ENCODE results near the gene FBXL13.
"Not testable (repeated sequence)": the region's sequence is repeated elsewhere in the genome, so short reads cannot be mapped to it uniquely, and the experiment has no call there.

FBXL13 gene

DNA sequence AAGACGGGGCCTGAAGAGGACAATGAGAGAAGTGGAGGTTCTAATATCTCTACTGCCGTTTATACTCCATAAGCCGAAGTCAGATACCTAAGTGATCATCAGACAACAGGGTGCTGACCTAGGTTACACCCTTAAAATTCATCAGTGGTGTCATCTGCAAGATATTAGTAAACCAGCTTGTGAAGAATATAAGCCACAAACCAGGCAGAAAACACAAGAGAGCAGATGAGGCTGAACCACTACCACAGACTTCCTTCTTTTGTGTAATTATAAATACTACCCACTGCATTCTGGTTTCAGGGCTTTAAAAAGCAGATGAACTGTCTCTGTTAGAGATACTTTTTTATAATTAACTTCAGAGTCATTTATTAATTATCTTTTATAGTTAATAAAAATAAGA lies 230.7 kb downstream of the FBXL13 start:
- no peak for FAIRE-seq

DNA sequence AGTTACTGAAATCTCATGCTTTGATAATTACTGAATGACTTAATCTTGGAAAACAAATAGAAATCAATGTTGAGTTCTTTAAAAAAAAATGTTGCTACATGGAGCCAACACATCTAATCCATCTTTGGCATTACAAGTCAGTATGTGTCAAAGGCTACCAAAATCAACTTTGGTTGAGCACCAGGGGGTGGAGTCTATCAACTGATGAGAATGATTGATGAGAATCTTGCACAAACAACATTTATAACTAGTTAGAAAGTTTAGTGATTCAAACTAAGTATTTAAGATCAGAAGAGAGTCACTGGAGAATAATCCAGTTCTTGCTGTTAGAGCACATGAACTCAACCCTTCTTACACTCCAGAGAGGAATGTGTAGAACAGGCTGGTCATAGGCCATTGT lies 232.3 kb downstream of the FBXL13 start:
- no peak for FAIRE-seq

DNA sequence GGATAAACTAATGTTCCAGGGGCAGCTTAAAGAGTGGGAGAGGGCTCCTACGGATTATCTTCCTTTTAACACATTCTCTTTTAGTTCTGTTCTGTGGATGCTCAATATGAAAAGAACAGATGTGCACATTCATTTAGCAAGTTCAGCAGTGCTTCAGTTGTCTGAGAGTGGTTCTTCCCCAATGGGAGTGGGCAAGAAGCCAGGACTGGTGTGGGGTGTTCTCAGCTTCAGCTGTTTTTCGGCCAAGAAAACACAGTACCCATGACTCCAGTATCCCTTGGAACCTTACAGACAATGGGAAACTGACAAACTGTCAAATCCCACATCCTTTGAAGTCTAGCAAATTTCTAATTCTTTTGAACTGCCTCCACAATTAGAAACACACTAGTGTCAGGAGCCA lies 233.3 kb downstream of the FBXL13 start:
- no peak for FAIRE-seq

DNA sequence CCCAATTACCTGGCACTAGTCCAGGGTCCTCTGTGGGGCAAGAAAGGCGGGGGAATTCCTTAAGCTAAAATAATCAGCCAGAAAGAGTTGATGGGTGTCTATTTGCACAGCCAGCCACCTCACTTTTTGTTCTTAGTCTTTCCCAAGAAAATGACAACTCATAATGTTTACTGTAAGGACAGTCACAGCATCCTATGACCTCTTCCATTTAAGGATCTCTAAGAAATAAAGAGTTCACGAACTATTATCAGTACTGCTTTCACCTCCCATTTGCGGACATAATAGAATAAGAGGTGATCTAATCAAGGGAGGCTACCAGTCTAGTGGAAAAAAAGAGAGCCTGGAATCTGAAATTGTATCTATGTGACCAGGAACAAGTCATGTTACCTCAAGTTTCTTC lies 234.2 kb downstream of the FBXL13 start:
- FAIRE-seq = no peak

DNA sequence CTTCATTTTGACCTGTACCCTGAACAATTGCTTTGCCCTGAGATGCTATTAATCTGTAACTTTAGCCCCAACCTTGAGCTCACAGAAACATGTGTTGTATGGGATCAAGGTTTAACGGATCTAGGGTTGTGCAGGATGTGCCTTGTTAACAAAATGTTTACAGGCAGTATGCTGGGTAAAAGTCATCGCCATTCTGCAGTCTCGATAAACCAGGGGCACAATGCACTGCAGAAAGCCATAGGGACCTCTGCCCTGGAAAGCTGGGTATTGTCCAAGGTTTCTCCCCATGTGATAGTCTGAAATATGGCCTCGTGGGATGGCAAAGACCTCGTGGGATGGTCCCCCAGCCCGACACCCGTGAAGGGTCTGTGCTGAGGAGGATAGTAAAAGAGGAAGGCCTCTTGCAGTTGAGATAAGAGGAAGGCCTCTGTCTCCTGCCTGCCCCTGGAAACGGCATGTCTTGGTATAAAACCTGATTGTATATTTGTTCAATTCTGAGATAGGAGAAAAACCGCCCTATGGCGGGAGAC lies 236.0 kb downstream of the FBXL13 start:
- not testable (repeated sequence) for FAIRE-seq

DNA sequence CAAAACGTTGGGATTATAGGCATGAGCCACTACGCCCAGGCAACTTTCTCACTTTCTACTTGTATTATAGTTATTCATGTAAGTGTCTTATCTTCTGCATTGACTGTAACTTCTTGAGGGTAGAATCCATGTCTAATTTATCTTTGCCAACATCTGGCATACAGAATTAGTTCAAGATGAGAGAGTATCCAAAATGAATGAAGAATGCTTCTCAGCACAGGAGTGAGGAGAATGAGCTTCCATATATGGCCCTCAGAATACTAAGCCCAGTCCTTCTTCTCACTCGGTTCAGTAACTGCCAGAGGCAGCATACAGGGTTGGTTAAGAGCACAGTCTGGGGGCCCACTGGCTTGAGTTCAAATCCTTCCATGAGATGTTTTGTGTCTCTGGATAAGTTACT lies 236.8 kb downstream of the FBXL13 start:
- no peak for FAIRE-seq

DNA sequence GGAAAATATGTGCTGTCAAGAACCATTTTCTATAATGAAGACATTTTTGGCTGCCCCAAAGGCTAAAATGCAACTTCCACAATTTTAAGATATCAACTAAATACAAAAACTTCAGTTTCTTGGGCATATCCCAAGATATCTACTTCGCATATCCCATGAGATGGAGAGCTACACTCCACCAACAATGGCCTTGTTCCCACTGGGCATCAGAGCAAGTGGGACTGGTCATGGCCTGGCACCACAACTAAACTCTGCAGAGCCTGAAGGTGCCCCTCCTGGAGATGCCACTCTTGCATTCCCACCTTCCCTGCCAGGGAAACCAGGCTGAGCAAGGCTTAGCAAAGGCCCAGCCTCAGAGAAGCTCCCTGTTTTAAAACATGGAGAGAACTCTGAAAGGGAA lies 237.6 kb downstream of the FBXL13 start:
- FAIRE-seq = no peak

DNA sequence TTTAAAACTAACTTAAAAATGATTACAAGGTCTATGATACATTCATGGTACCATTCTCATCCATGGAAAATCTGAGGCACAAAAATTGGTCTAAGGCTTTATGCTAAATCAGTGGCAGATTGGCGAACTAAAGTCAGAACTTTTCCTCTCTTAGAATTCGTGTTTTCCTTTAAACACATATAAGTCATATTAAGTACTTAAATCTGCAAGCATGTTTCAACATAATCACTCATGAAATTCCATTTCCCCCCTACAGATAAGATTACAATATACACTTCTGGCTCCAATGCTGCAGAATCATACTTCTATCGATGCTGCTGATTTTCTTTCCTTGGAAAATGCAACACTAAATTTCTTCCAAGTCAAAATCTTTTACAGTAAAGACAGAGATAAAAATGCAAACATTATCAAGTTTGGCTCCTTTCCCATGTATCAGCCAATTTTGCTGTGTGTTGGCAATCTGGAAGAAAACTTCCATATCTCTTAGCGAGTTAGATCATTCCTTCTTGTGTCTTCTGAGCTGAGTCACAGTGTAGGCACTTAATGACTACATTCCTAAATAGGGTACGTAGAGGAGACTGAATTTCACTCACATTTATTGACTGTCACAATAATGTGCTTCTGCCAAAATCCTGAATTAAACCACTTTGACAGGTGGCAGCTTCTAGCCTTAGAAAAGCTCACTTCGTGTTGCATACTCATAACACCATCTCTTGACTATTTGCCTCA lies 238.2 kb downstream of the FBXL13 start:
- no peak for FAIRE-seq

DNA sequence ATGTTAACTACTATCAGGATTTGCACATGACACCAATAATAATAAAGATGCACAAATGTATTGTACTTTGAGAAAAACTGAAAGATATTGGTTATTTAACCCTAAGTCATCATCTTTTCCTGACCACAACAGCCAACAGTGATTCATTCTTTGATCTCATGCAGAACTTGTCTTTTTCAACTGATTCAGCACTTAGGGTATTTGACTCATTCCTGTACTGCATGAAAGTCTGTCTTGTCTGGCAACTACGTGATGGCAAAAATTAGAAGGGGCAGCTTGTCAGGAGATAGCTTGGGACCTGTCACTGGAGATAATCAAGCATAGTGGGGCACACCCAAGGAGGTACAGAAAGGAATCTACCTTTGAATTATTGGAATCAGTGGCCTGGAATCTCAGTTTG lies 239.6 kb downstream of the FBXL13 start:
- no peak for FAIRE-seq

DNA sequence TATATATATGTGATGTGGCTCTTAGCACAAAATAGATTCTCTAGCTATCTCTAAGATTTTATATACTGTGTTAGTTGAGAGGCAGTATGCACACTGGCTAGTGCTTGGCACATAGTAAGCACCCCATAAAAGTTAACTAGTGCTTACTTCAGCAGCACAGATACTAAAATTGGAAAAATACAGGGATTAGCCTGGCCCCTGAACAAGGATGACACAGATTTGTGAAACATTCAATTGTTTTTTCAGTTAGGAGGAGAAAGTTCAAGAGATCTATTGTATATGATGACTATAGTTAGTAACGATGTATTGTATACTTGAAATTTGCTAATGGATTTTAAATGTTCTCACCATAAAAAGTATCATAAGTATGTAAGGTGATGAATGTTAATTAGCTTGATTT lies 240.1 kb downstream of the FBXL13 start:
- no peak for FAIRE-seq

DNA sequence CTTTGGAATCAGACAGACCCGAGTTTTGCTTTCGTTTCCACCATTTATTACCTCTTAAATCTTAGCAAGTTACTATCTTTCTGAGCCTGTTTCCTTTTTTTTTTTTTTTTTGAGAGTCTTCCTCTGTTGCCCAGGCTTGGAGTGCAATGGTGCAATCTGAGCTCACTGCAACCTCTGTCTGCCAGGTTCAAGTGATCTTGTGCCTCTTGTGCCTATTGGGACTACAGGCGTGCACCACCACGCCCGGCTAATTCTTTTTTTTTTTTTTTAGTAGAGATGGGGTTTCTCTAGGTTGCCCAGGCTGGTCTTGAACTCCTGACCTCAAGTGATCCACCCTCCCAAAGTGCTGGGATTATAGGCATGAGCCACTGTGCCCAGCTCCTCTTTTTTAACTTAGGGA lies 241.3 kb downstream of the FBXL13 start:
- FAIRE-seq = no peak

DNA sequence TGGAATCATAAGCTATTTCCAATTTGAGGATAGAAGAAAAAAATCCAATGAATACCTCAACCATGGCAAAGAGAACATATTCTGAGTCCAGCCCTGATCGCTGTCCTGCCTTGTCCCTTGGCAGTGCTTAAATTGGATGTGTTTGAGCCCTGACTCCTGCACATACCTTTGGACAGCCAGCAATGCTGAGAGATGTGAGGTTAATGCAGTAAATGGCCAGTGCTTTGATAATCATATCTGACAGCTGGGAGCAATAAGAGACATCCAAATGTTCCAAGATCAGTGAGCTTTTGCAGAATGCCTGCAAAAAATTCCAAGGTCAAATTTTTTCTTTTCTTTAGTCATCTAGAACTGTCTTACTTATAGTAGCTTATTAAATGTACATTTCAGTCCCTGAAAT lies 241.9 kb downstream of the FBXL13 start:
- FAIRE-seq = no peak

DNA sequence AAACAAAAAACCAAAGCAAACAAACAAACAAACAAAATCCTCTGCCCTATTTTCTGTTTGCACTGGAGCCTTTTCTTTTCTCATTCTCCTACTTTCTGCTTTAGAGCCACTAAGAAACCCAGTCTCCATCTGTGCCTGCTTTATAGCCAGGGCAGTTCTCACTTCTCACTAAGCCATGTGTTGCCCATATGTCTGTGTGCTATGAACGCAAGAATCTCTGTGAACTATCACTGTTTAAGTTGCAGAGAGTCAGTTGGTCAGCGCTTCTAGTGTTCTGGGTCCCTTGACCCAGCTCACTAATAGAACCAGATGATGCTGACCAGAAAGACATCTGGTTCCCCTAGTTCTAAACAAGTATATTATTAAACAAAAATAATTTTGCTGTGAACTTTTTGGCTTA lies 244.4 kb downstream of the FBXL13 start:
- FAIRE-seq = no peak

DNA sequence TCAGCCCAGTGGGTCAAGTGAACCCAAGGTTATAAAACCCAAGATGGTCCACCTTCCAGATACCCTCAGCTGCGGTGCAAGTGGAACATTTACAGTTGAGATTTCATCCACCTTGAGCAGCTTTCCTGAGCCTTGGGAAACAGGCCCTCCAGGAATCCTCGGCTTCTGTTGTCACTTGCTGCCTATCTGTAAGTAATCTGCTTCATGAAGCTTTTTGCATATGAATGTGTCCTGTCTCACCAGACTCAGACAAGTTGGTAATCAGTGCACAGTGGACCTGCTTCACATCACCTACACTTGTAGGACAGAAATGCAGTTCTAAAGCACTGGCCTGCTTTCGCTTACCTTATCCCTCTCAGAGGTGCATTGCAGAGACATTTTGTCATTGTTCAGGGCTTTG lies 245.5 kb downstream of the FBXL13 start:
- no peak for FAIRE-seq

DNA sequence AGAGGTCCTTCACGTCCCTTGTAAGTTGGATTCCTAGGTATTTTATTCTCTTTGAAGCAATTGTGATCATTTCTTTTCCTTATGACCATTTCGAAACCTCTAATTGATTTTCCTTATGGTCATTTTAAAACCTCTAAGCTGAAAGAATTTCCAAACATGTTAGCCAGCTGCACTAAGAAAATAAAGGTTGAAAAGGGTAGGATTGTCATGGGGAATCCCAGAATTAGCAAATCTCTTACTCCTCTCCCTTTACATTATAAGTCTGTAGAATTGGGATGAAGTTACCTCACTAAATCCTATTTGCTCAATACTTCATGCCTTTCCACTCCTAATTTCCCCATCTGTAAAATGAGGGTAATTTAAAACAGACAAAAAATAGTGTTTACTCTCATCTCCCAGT lies 246.3 kb downstream of the FBXL13 start:
- FAIRE-seq = no peak

DNA sequence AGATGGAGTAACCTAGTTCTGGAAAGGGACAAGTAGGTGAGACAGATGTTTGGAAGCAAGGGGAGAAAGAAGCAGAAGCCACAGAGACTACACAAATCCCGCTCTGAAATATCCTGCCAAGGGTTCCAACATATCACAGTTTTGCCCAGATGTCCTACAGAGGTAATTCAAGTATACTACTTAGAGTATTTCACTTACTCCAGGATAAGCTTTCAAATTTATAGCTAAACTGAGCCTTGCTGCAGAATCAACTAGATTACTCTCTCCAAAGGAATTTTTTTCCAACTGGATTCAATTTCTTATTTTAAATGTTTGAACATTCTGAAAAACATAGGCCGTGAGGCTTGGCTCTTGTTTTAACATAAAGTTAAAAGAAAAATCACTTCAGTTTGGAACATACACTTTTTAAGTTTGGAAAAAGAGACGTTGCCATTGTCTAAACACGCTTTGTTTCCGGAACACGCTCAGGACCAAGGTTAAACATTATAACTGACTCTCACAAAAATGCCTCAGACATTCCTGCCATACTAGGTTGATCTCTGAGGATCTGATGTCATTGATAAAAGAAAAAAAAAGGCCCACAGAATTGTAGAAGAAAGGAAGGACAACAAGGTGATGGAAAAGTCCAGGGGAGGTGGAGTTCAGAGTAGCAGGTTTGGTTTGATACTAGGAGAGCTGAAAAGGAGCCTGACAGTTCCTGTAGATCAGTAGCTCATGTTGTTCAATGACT lies 251.0 kb downstream of the FBXL13 start:
- FAIRE-seq = no peak

DNA sequence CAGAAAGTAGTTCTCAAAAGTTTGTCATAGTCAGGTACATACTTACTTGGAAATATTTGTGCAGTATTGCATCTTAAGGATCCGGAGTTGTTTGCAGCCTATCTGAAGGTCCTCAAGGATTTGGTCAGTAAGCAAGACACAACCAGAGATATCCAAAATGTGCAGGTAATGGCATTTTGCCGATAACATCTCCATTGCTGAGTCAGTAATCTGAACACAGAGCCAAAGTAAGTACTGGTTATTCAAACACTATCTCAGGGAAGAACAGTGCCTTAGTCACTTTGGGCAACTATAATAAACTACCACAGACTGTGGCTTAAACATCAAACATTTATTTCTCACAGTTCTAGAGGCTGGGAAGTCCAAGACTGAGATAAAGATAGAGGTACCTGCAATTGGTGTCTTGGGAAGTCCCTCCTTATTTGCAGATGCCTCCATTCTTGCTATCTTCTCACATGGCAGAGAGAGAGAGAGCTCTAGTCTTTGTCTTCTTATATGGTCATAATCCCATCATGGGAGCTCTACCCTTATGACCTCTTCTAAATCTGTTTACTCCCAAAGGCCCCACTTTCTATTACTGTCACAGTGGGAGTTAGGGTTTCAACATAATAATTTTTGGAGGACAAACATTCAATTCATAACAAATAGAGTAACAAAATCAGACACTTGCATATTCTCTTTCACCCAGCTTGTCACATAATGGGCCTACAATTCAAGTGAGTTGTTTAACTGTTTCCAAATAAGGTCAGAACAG lies 252.4 kb downstream of the FBXL13 start:
- no peak for FAIRE-seq

DNA sequence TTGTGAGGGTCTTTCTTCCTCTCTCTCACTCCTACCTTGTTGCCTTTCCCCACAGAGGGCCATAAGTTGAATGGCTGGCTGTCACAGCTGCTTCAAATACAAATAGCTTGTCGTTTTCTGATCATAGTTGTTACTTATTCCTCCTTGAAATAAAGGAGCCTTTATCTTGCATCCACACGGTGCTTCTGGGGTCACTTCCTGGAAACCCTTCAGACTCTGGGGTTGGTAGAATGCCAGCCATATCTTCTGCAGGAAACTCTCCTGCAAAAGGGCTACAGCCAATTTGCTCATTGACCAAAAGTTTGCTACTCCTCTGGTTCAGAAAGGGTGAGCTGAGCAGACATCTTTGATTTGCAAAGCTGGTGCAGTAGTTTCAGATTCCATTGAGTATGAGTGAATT lies 255.4 kb downstream of the FBXL13 start:
- FAIRE-seq = no peak

DNA sequence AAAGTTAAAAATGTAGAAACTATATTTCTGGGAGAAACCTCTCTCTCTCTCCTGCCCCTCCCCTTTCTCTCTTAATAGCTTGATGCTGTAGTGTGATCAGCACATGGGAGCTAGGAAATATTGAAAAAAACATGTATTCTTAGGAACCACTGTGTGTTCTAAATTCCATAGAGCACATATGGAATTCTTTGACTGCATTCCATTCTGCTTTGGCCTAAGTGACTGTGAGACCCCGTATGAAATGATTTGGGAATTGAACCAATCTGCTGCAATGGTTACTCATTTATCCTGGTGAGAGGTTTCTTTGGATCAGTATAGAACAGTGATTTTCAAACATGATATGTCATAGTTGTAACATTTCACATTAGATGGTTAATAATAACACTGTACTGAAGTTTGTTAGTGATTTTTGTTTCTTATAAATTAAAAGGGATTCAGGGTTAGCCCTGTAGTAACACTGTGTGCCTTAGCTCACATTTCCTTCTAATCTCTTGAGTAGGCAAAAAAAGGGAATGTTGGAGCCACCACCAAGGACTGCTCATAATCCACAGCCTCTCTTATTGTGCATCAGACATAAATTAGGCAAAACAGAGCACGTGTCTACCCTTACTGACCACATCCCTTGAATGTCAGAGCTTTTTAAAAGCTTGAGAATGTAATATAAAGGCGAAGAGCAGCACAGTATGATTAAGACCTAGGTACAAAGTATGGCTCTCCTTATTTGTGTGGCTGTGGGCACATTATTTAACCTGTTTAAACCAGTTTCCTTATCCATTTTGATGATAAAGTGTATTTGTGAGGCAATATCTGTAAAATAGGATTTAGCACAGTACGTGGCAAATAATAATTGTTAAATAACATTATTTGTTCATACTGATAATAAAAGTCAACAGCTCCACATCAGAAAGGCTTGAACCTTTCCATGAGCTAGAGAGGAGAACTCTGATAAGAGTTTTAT lies 256.7 kb downstream of the FBXL13 start:
- no peak for FAIRE-seq

DNA sequence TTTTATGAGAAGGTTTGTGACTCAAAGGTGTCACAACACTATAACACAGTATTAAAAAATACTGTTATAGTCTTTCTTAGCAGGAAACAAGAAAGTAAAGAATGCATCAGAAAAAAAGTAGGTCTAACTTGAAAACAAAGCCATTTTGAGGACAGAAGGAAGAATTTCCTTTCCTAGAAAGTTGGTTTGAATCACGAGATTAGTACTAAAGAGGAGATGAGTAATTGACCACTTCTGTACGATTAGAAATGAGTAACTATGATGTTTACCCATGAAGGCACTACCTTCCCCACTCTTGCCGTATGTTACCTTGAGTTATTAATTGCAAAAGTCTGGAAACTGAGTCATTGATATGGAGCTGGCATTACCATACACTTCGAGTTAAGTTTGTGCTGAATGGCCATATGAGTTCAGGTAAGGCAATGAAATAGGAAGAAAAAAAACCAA lies 260.5 kb downstream of the FBXL13 start:
- no peak for FAIRE-seq

DNA sequence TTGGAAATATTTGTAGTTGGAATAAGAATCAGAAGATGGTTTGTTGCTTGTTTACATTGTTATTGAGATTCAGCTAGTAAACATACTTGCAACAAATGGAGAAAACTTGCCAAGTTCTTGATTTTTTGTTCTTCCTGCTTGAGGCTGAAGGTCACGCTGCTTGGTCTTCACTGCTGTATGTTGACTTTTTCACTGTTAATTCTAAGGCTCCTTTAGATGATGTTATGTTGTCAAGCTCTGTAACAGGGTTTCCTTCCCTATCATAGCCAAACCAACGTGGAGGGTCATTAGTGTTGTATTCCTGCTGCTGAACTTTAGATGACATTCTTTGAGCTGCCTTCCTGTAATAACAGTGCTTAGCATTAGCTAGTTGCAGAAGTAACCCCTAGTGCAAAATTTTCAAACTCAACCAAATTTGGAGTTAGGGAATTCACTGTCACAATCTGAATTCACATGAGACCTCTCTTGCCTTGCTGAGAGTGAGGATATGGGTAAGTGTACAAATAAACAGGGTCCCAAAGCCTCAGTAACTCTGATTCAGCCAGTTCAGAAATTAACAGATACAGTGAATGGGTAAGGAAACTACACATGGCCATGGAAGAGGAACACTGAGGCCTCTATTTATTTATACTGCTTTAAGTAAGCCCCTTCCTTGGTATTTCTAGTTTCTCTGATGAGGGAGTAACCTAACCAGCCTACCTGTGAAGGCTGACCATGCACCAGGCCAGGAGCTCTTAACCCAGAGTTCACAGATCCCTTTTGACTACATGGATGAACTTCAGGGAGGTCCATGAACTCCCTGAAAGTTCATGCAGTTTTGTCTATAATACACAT lies 261.2 kb downstream of the FBXL13 start:
- no peak for FAIRE-seq

All from G401.6 (cell line).